BLaER1 (cell line): ENCODE measurements around the gene GRIP2.
A peak's percentile ranks its signal among the peaks of the same experiment; 100 is the strongest.

Experiments used
- H3K27ac ChIP-seq: shearing (Covaris generic); formaldehyde crosslinking; 2 replicates; pipeline ENCODE4 v1.8.1; 2022
- H3K27me3 ChIP-seq: shearing (Covaris generic); formaldehyde crosslinking; 2 replicates; pipeline ENCODE4 v1.8.1; 2022
- H3K36me3 ChIP-seq: shearing (Covaris generic); formaldehyde crosslinking; 2 replicates; pipeline ENCODE4 v1.8.1; 2022
- H3K4me1 ChIP-seq: shearing (Covaris generic); formaldehyde crosslinking; 2 replicates; pipeline ENCODE4 v1.8.1; 2022
- H3K4me2 ChIP-seq: shearing (Covaris generic); formaldehyde crosslinking; 2 replicates; pipeline ENCODE4 v1.8.1; 2022
- H3K4me3 ChIP-seq: shearing (Covaris generic); formaldehyde crosslinking; 2 replicates; pipeline ENCODE4 v1.8.1; 2022
- H3K9ac ChIP-seq: shearing (Covaris generic); formaldehyde crosslinking; 2 replicates; pipeline ENCODE4 v1.8.1; 2022
- H3K9me3 ChIP-seq: shearing (Covaris generic); formaldehyde crosslinking; 2 replicates; pipeline ENCODE4 v1.8.1; 2022
- H4K20me1 ChIP-seq: shearing (Covaris generic); formaldehyde crosslinking; 2 replicates; pipeline ENCODE4 v1.8.1; 2022
- Cebpa-rat ChIP-seq: shearing (Covaris generic); IDR thresholded peaks from 2 replicates; pipeline ENCODE4 v1.8.1; 2022

GRIP2 gene

GRCh38 chr3:14496351-14496750 lies 43.8 kb downstream of the GRIP2 start:
- H4K20me1 ChIP-seq: 0 out of 2 replicates have a peak, but pooled peaks cover 5% of the 10 kb centered on the region
- no peak overlapping the region for H3K4me2 ChIP-seq
- no peaks in the 10 kb centered on the region for H3K4me1 ChIP-seq
- TF ChIP-seq Cebpa-rat: no peak
- no peaks in the 10 kb centered on the region for H3K36me3 ChIP-seq
- peaks cover 6% of the 10 kb centered on the region; the same call in 1 of the 2 replicates for H3K9me3 ChIP-seq
- no peak overlapping the region for H3K4me3 ChIP-seq
- no peak overlapping the region for H3K9ac ChIP-seq
- H3K27ac ChIP-seq: no peak overlapping the region
- no peaks in the 10 kb centered on the region for H3K27me3 ChIP-seq

- Histone ChIP-seq H3K4me3 (no peak overlapping the region), H3K9me3 (peaks cover 6% of the 10 kb centered on the region; the same call in 1 of the 2 replicates), H3K27me3 (no peaks in the 10 kb centered on the region), H3K4me1 (no peaks in the 10 kb centered on the region), H3K27ac (no peak overlapping the region), H3K36me3 (peaks cover 8% of the 10 kb centered on the region; the same call in 1 of the 2 replicates), H4K20me1 (0 out of 2 replicates have a peak, but pooled peaks cover 5% of the 10 kb centered on the region), H3K9ac (no peak overlapping the region), H3K4me2 (no peak overlapping the region)
- TF ChIP-seq Cebpa-rat: no peak
These were observed 45.2 kb downstream of the GRIP2 start for GRCh38 chr3:14494973-14495300.

- Histone ChIP-seq H3K27ac (no peak overlapping the region), H3K4me1 (no peaks in the 10 kb centered on the region), H3K4me2 (no peak overlapping the region), H3K36me3 (peaks cover 13% of the 10 kb centered on the region), H3K9me3 (peaks cover 3% of the 10 kb centered on the region; the same call in 1 of the 2 replicates), H3K4me3 (no peak overlapping the region), H3K27me3 (no peaks in the 10 kb centered on the region), H3K9ac (no peak overlapping the region), H4K20me1 (0 out of 2 replicates have a peak, but pooled peaks cover 5% of the 10 kb centered on the region)
- no peak for TF ChIP-seq Cebpa-rat
These were observed 45.7 kb downstream of the GRIP2 start for GRCh38 chr3:14494279-14494972.

- peaks cover 22% of the 10 kb centered on the region for H3K36me3 ChIP-seq
- no peak overlapping the region for H3K27ac ChIP-seq
- no peaks in the 10 kb centered on the region for H3K4me1 ChIP-seq
- H3K4me3 ChIP-seq: no peak overlapping the region
- TF ChIP-seq Cebpa-rat: no peak
- H3K9me3 ChIP-seq: no peaks in the 10 kb centered on the region
- 0 out of 2 replicates have a peak, but pooled peaks cover 5% of the 10 kb centered on the region for H4K20me1 ChIP-seq
- no peaks in the 10 kb centered on the region for H3K27me3 ChIP-seq
- no peak overlapping the region for H3K4me2 ChIP-seq
- no peak overlapping the region for H3K9ac ChIP-seq
These were observed 46.9 kb downstream of the GRIP2 start for GRCh38 chr3:14492948-14493881.

- peaks cover 38% of the 10 kb centered on the region for H3K36me3 ChIP-seq
- TF ChIP-seq Cebpa-rat: no peak
- H3K27ac ChIP-seq: no peak overlapping the region
- H3K4me1 ChIP-seq: no peaks in the 10 kb centered on the region
- H3K27me3 ChIP-seq: no peaks in the 10 kb centered on the region
- 0 out of 2 replicates have a peak, but pooled peaks cover 5% of the 10 kb centered on the region for H4K20me1 ChIP-seq
- no peak overlapping the region for H3K4me3 ChIP-seq
- H3K9me3 ChIP-seq: no peaks in the 10 kb centered on the region
- no peak overlapping the region for H3K4me2 ChIP-seq
- H3K9ac ChIP-seq: no peak overlapping the region
These were observed 48.5 kb downstream of the GRIP2 start for GRCh38 chr3:14491396-14492190.

GRCh38 chr3:14490831-14491230 lies 49.3 kb downstream of the GRIP2 start:
- Histone ChIP-seq H3K27me3 (no peaks in the 10 kb centered on the region), H3K36me3 (peaks cover 46% of the 10 kb centered on the region), H3K4me3 (no peak overlapping the region), H3K27ac (no peak overlapping the region), H3K9me3 (no peaks in the 10 kb centered on the region), H3K9ac (no peak overlapping the region), H4K20me1 (0 out of 2 replicates have a peak, but pooled peaks cover 5% of the 10 kb centered on the region), H3K4me2 (no peak overlapping the region), H3K4me1 (no peaks in the 10 kb centered on the region)
- TF ChIP-seq Cebpa-rat: no peak

- H3K9ac ChIP-seq: no peak overlapping the region
- TF ChIP-seq Cebpa-rat: no peak
- H4K20me1 ChIP-seq: 0 out of 2 replicates have a peak, but pooled peaks cover 5% of the 10 kb centered on the region
- H3K27ac ChIP-seq: no peak overlapping the region
- peaks cover 52% of the 10 kb centered on the region for H3K36me3 ChIP-seq
- no peaks in the 10 kb centered on the region for H3K27me3 ChIP-seq
- H3K4me1 ChIP-seq: no peaks in the 10 kb centered on the region
- no peak overlapping the region for H3K4me3 ChIP-seq
- no peak overlapping the region for H3K4me2 ChIP-seq
- no peaks in the 10 kb centered on the region for H3K9me3 ChIP-seq
These were observed 49.9 kb downstream of the GRIP2 start for GRCh38 chr3:14490255-14490654.

GRCh38 chr3:14489641-14490040 lies 50.5 kb downstream of the GRIP2 start:
- Histone ChIP-seq H4K20me1 (peaks cover 8% of the 10 kb centered on the region; the same call in 1 of the 2 replicates), H3K4me3 (no peak overlapping the region), H3K9ac (no peak overlapping the region), H3K4me1 (no peaks in the 10 kb centered on the region), H3K36me3 (peaks cover 58% of the 10 kb centered on the region), H3K9me3 (no peaks in the 10 kb centered on the region), H3K27me3 (no peaks in the 10 kb centered on the region), H3K27ac (no peak overlapping the region), H3K4me2 (no peak overlapping the region)
- no peak for TF ChIP-seq Cebpa-rat

GRCh38 chr3:14488286-14489041 lies 51.7 kb downstream of the GRIP2 start:
- Histone ChIP-seq H3K9ac (no peak overlapping the region), H3K36me3 (peaks cover 70% of the 10 kb centered on the region), H4K20me1 (peaks cover 10% of the 10 kb centered on the region; the same call in 1 of the 2 replicates), H3K9me3 (no peaks in the 10 kb centered on the region), H3K4me3 (no peak overlapping the region), H3K4me2 (no peak overlapping the region), H3K27ac (0 out of 2 replicates have a peak overlapping the region, but pooled peaks have one; percentile 9), H3K4me1 (no peaks in the 10 kb centered on the region), H3K27me3 (no peaks in the 10 kb centered on the region)
- no peak for TF ChIP-seq Cebpa-rat
